Mesenchymal stem cell (in vitro differentiated cells and primary cell): ENCODE results near the gene UBXN1.

ENCODE experiments used
- DNase-seq: peaks from one replicate; pipeline ENCODE4 v3.0.0-alpha.2; 2013
- H2AFZ ChIP-seq: one replicate; pipeline ENCODE4 v1.6.1; 2013; ENCODE audit warnings: low read depth, mild to moderate bottlenecking, control low read depth, inconsistent platforms, low read length, moderate library complexity
- H2AK5ac ChIP-seq: 2 replicates; pipeline ENCODE4 v1.6.1; 2013; ENCODE audit warnings: low read length, moderate library complexity, mild to moderate bottlenecking, inconsistent platforms; ENCODE audit not compliant: severe bottlenecking
- H2BK120ac ChIP-seq: one replicate; pipeline ENCODE4 v1.6.1; 2013; ENCODE audit warnings: low read depth, mild to moderate bottlenecking, inconsistent platforms, low read length, moderate library complexity
- H2BK12ac ChIP-seq, 2 experiments: one replicate each; pipeline ENCODE4 v1.6.1; 2013; ENCODE audit warnings: inconsistent platforms in 2 of 2, low read length in 2 of 2, mild to moderate bottlenecking in 2 of 2, moderate library complexity in 2 of 2, control low read depth in 1 of 2
- H2BK15ac ChIP-seq: one replicate; pipeline ENCODE4 v1.6.1; 2013; ENCODE audit warnings: mild to moderate bottlenecking, low read depth, inconsistent platforms; ENCODE audit not compliant: poor library complexity, severe bottlenecking
- H2BK5ac ChIP-seq: 2 replicates; pipeline ENCODE4 v1.6.1; 2013; ENCODE audit warnings: low read depth, mild to moderate bottlenecking, low read length, control low read depth, inconsistent platforms; ENCODE audit not compliant: poor library complexity, severe bottlenecking
- H3K14ac ChIP-seq, 2 experiments: one replicate each; pipeline ENCODE4 v1.6.1; 2013; ENCODE audit warnings: inconsistent platforms in 2 of 2, low read length in 2 of 2, control low read depth in 1 of 2, mild to moderate bottlenecking in 1 of 2, moderate library complexity in 1 of 2
- H3K18ac ChIP-seq, 2 experiments: one replicate each; pipeline ENCODE4 v1.6.1; 2013; ENCODE audit warnings: inconsistent platforms in 2 of 2, low read length in 2 of 2, control low read depth in 1 of 2, low read depth in 1 of 2, mild to moderate bottlenecking in 1 of 2
- H3K23ac ChIP-seq, 2 experiments: one replicate each; pipeline ENCODE4 v1.6.1; 2013; ENCODE audit warnings: inconsistent platforms in 2 of 2, low read length in 2 of 2, mild to moderate bottlenecking in 2 of 2, moderate library complexity in 2 of 2, control low read depth in 1 of 2
- H3K27ac ChIP-seq: 2 replicates; pipeline ENCODE4 v1.5.1; 2013; ENCODE audit warnings: mild to moderate bottlenecking, moderate library complexity, low read length, control low read depth, inconsistent platforms; ENCODE audit not compliant: poor library complexity, severe bottlenecking
- H3K27me3 ChIP-seq, 2 experiments: 2 replicates each; pipeline versions ENCODE4 v1.6.1 to v1.7.0; 2013; ENCODE audit warnings: low read length in 2 of 2, mild to moderate bottlenecking in 2 of 2, moderate library complexity in 2 of 2, control low read depth in 1 of 2, inconsistent platforms in 1 of 2; ENCODE audit not compliant: control insufficient read depth in 1 of 2, insufficient read depth in 1 of 2
- H3K36me3 ChIP-seq, 2 experiments: 2 replicates each; pipeline versions ENCODE4 v1.6.1 to v1.7.0; 2013; ENCODE audit warnings: low read length in 2 of 2, control low read depth in 1 of 2, inconsistent platforms in 1 of 2, low read depth in 1 of 2, mild to moderate bottlenecking in 1 of 2; ENCODE audit not compliant: insufficient read depth in 2 of 2, control insufficient read depth in 1 of 2
- H3K4ac ChIP-seq, 2 experiments: one replicate each; pipeline ENCODE4 v1.6.1; 2013; ENCODE audit warnings: inconsistent platforms in 2 of 2, low read length in 2 of 2, mild to moderate bottlenecking in 2 of 2, moderate library complexity in 2 of 2, control low read depth in 1 of 2, low read depth in 1 of 2
- H3K4me1 ChIP-seq: 2 replicates; pipeline ENCODE4 v1.6.1; 2013; ENCODE audit warnings: low read depth, low read length, control low read depth; ENCODE audit not compliant: control insufficient read depth, insufficient read depth
- H3K4me2 ChIP-seq: 2 replicates; pipeline ENCODE4 v1.6.1; 2013; ENCODE audit warnings: low read length, mild to moderate bottlenecking, inconsistent platforms; ENCODE audit not compliant: poor library complexity, severe bottlenecking
- H3K4me3 ChIP-seq, 2 experiments: 2 replicates each; pipeline versions ENCODE4 v1.5.1 to v1.7.0; 2013; ENCODE audit warnings: low read length in 2 of 2, mild to moderate bottlenecking in 2 of 2, control low read depth in 1 of 2, low read depth in 1 of 2; ENCODE audit not compliant: insufficient read depth in 1 of 2
- H3K79me1 ChIP-seq: replicated peaks from 2 replicates; pipeline ENCODE4 v1.6.1; 2013; ENCODE audit warnings: mild to moderate bottlenecking, control low read depth, low read length, inconsistent platforms; ENCODE audit not compliant: poor library complexity, severe bottlenecking
- H3K9ac ChIP-seq: 2 replicates; pipeline ENCODE4 v1.7.0; 2013; ENCODE audit warnings: mild to moderate bottlenecking, low read length, moderate library complexity
- H3K9me3 ChIP-seq: 2 replicates; pipeline ENCODE4 v1.7.0; 2013; ENCODE audit warnings: mild to moderate bottlenecking, low read length; ENCODE audit not compliant: control insufficient read depth
- H4K8ac ChIP-seq: one replicate; pipeline ENCODE4 v1.6.1; 2013; ENCODE audit warnings: inconsistent platforms, mild to moderate bottlenecking, low read length, moderate library complexity
- H4K91ac ChIP-seq: one replicate; pipeline ENCODE4 v1.6.1; 2013; ENCODE audit warnings: mild to moderate bottlenecking, low read length, inconsistent platforms
- WGBS: methylation state at CpG from one replicate; pipeline ENCODE4 v1.1.7; 2013; ENCODE audit warnings: mixed read lengths; 5-methylcytosine and 5-hydroxymethylcytosine counted together

The UBXN1 gene

GRCh38 chr11:62667460-62667859 lies 11.4 kb downstream of the UBXN1 start:
- Histone ChIP-seq H3K4me1 (peaks cover 15% of the 10 kb centered on the region), H3K79me1 (peaks cover 10% of the 10 kb centered on the region), H3K4ac (no peak overlapping the region), H3K9ac (peak overlapping the region; percentile 95), H3K18ac (no peak overlapping the region), H2BK5ac (no peak overlapping the region), H4K91ac (no peak overlapping the region), H3K36me3 (peaks cover 19 to 33% of the 10 kb centered on the region in 2 experiments), H2BK12ac (no peak overlapping the region), H3K27me3 (no peaks in the 10 kb centered on the region), H4K8ac (no peak overlapping the region), H3K9me3 (no peaks in the 10 kb centered on the region), H2BK15ac (no peak overlapping the region), H2AK5ac (no peak overlapping the region), H3K27ac (no peak overlapping the region), H3K23ac (no peak overlapping the region), H2AFZ (no peak overlapping the region), H3K4me3 (peak overlapping the region in 1 of 2 experiments; percentile 94), H2BK120ac (no peak overlapping the region), H3K14ac (no peak overlapping the region), H3K4me2 (no peak overlapping the region)
- no peak for DNase-seq
- 100% methylated on average over 1 of the region's 2 CpGs for WGBS

GRCh38 chr11:62666259-62666926 lies 12.5 kb downstream of the UBXN1 start:
- Histone ChIP-seq H3K9ac (peak overlapping the region; percentile 95), H2AK5ac (peak overlapping the region; percentile 37), H3K14ac (peak overlapping the region in 1 of 2 experiments; percentile 14), H2BK12ac (no peak overlapping the region), H3K4me1 (peaks cover 14% of the 10 kb centered on the region), H3K9me3 (no peaks in the 10 kb centered on the region), H3K18ac (peak overlapping the region; percentile 56 to 94), H3K23ac (no peak overlapping the region), H3K27ac (peak overlapping the region; percentile 91), H3K79me1 (peaks cover 13% of the 10 kb centered on the region), H2BK15ac (no peak overlapping the region), H3K4me2 (peak overlapping the region; percentile 82), H4K8ac (peak overlapping the region; percentile 70), H4K91ac (peak overlapping the region; percentile 8), H3K4ac (peak overlapping the region in 1 of 2 experiments; percentile 49), H2BK120ac (no peak overlapping the region), H2AFZ (no peak overlapping the region), H2BK5ac (no peak overlapping the region), H3K4me3 (peak overlapping the region; percentile 63 to 94), H3K36me3 (peaks cover 23 to 40% of the 10 kb centered on the region in 2 experiments), H3K27me3 (no peaks in the 10 kb centered on the region)
- 56% methylated on average over 13 of the region's 16 CpGs for WGBS
- DNase-seq, result no peak

GRCh38 chr11:62665599-62666258 lies 13.1 kb downstream of the UBXN1 start:
- Histone ChIP-seq H3K18ac (peak overlapping the region; percentile 56 to 94), H3K9me3 (no peaks in the 10 kb centered on the region), H3K9ac (peak overlapping the region; percentile 95), H3K4me3 (peak overlapping the region; percentile 63 to 94), H4K8ac (peak overlapping the region; percentile 65), H3K36me3 (peaks cover 26 to 42% of the 10 kb centered on the region in 2 experiments), H2BK15ac (no peak overlapping the region), H2BK5ac (no peak overlapping the region), H3K27ac (peak overlapping the region; percentile 91), H2AK5ac (no peak overlapping the region), H3K4ac (peak overlapping the region; percentile 35 to 37), H3K23ac (peak overlapping the region in 1 of 2 experiments; percentile 23), H3K27me3 (no peaks in the 10 kb centered on the region), H3K14ac (peak overlapping the region in 1 of 2 experiments; percentile 45), H3K4me2 (peak overlapping the region; percentile 82), H3K79me1 (peaks cover 13% of the 10 kb centered on the region), H2BK12ac (no peak overlapping the region), H2BK120ac (peak overlapping the region; percentile 54), H4K91ac (peak overlapping the region; percentile 34), H3K4me1 (peaks cover 12% of the 10 kb centered on the region), H2AFZ (no peak overlapping the region)
- WGBS, result 2% methylated on average over 39 of the region's 39 CpGs
- no peak for DNase-seq

GRCh38 chr11:62665075-62665598 lies 13.7 kb downstream of the UBXN1 start, which contains the start of the genes C11orf98 and CSKMT:
C11orf98 (minus strand) TSS chr11:62665210; CDS start chr11:62665169, 41 bp downstream.
CSKMT (plus strand) TSS chr11:62665312; CDS start chr11:62665880, 568 bp downstream.
- peak within 1 kb of the TSS; percentile 69 for H4K8ac ChIP-seq
- H2BK15ac ChIP-seq, result peak within 1 kb of the TSS; percentile 94
- peak within 1 kb of the TSS; percentile 77 for H2AFZ ChIP-seq
- H3K27ac ChIP-seq, result peak within 1 kb of the TSS; percentile 97
- peak within 1 kb of the TSS; percentile 83 to 96 for H3K18ac ChIP-seq
- no peak within 1 kb of the TSS for H2AK5ac ChIP-seq
- H3K9ac ChIP-seq, result peak within 1 kb of the TSS; percentile 95
- H3K36me3 ChIP-seq, result peaks cover 26 to 42% of the 10 kb centered on the region in 2 experiments
- peaks cover 13% of the 10 kb centered on the region for H3K79me1 ChIP-seq
- H3K4ac ChIP-seq, result peak within 1 kb of the TSS; percentile 35 to 65
- peak within 1 kb of the TSS; percentile 54 for H2BK120ac ChIP-seq
- peak within 1 kb of the TSS; percentile 85 for H4K91ac ChIP-seq
- H3K4me1 ChIP-seq, result peaks cover 11% of the 10 kb centered on the region
- peak within 1 kb of the TSS in 1 of 2 experiments; percentile 68 for H3K14ac ChIP-seq
- no peaks in the 10 kb centered on the region for H3K27me3 ChIP-seq
- peak; percentile 95 for DNase-seq
- peak within 1 kb of the TSS; percentile 82 for H3K4me2 ChIP-seq
- H3K4me3 ChIP-seq, result peak within 1 kb of the TSS; percentile 81 to 94
- H2BK5ac ChIP-seq, result peak within 1 kb of the TSS; percentile 77
- H2BK12ac ChIP-seq, result no peak within 1 kb of the TSS
- no peaks in the 10 kb centered on the region for H3K9me3 ChIP-seq
- under 1% methylated on average over 43 of the region's 47 CpGs for WGBS
- H3K23ac ChIP-seq, result peak within 1 kb of the TSS in 1 of 2 experiments; percentile 89
